Measurements from ENCODE around the gene VAMP4. TPM values are rescaled to one million over a fixed set of nuclear protein-coding genes. Genes with fewer than 3 reads are reported as not detected.

Gene VAMP4
- polyA plus RNA-seq, 1 of the 3 experiments (the other 2 are of a cell fraction) = 2.5 TPM

DNA sequence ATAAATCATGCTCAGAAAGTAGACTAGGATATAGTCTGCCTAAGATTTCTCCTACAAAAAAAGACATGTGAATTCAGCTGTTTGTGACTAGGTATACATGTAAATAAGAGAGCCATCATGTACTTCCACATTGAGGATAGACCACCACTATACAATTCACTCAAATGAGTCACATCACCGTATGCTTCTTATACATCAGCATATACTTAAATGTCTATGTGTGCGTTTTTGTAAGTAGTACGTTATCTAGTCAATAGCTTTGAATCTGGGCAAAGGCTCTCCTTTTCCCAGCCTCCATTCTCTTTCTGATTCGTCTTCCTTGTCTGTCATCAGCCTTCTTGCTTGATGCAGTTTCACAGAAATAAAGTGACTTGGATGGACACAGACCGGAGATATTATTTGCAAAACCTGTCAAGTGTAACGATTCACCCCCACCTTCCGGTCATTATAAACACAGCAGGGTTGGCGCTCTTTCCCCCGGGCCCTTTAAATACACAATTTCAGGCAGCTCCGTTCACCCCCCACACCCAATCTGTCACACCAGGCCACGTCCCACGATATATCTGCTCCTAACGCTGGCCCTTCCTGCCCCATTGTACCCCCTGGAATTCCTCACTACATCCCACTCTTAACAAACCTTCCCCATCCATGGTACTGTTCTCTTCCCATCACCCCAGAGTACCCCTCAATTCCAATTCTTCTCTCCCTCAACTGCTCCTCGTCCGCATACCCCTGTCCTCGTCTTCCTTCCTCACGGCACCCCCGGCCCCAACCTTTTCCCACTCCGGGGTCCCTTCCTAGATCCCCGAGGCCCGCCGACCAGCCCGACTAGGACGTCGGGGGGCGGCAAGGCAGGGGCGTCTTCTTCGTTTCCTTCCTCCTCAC, 636 bp downstream of the VAMP4 start:
- no peaks in the 10 kb centered on the region for H3K27me3 ChIP-seq (ENCODE audit: insufficient read depth)
- peak overlapping the region; percentile 83 for H3K9ac ChIP-seq
- no peaks in the 10 kb centered on the region for H4K20me1 ChIP-seq (ENCODE audit: insufficient read depth)
- H2AFZ ChIP-seq (ENCODE audit: low read depth) = peak overlapping the region; percentile 95
- peaks cover 19 to 22% of the 10 kb centered on the region in 2 experiments for H3K4me1 ChIP-seq (ENCODE audit: control insufficient read depth in 1 of 2, insufficient read depth in 2 of 2, low read depth in 1 of 2, low read length in 1 of 2)
- TF ChIP-seq FOXJ3 (CRISPR knock-in tag; IDR thresholded peaks at IDR 0.05) (no peak), PBX3 (IDR thresholded peaks at IDR 0.05) (0 out of 2 replicates have a peak, but pooled peaks have one; percentile 5), MXI1 (IDR thresholded peaks at IDR 0.05; ENCODE audit: low read depth, low read length) (peak; percentile 35), MAX (IDR thresholded peaks at IDR 0.05; ENCODE audit: low read depth) (0 out of 2 replicates have a peak, but pooled peaks have one; percentile 7), NFIC (IDR thresholded peaks at IDR 0.05; ENCODE audit: borderline replicate concordance) (no peak), RAD21 (IDR thresholded peaks at IDR 0.05; ENCODE audit: low read length) (peak; percentile 37), SIN3A (IDR thresholded peaks at IDR 0.05; ENCODE audit: borderline replicate concordance, low read depth, low read length) (peak; percentile 45; the same call in 1 of the 2 replicates)
- TF ChIP-seq, protein P1, sequence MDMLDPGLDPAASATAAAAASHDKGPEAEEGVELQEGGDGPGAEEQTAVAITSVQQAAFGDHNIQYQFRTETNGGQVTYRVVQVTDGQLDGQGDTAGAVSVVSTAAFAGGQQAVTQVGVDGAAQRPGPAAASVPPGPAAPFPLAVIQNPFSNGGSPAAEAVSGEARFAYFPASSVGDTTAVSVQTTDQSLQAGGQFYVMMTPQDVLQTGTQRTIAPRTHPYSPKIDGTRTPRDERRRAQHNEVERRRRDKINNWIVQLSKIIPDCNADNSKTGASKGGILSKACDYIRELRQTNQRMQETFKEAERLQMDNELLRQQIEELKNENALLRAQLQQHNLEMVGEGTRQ (IDR thresholded peaks at IDR 0.05; ENCODE audit: borderline replicate concordance, low read depth, low read length) = no peak
- WGBS (ENCODE audit: low lambda C conversion rate) = 4% methylated on average over 28 of the region's 28 CpGs
- H3K27ac ChIP-seq (ENCODE audit: low read depth in 2 of 2, low read length in 1 of 2) = peak overlapping the region; percentile 95 to 100
- peaks cover 14 to 20% of the 10 kb centered on the region in 2 experiments for H3K36me3 ChIP-seq (replicated peaks in 1 of 2; ENCODE audit: control insufficient read depth in 1 of 2, insufficient read depth in 2 of 2, low read length in 1 of 2)
- no peaks in the 10 kb centered on the region for H3K9me2 ChIP-seq
- peaks cover 10% of the 10 kb centered on the region for H3F3A ChIP-seq (replicated peaks; ENCODE audit: insufficient read depth)
- H3K4me2 ChIP-seq = peak overlapping the region; percentile 86
- peak; percentile 55 for DNase-seq
- ChIA-PET POLR2A (interaction anchor here (1.1 to 1.6 kb wide), 2 partner anchors 40 to 100 kb away, joined by 3 to 12 read pairs; partner anchors contain the start of genes DNM3 and METTL13), CTCF (interaction anchor here (0.6 to 5.1 kb wide), 7 partner anchors 11 to 256 kb away, joined by 3 to 20 read pairs (median 7); partner anchors contain the start of genes METTL13 and PRRC2C)
- H3K79me2 ChIP-seq (ENCODE audit: insufficient read depth) = peaks cover 26% of the 10 kb centered on the region
- H3K4me3 ChIP-seq (ENCODE audit: low read depth in 2 of 2, low read length in 1 of 2) = peak overlapping the region; percentile 59 to 96
- no peaks in the 10 kb centered on the region for H3K9me3 ChIP-seq

GRCh38 chr1:171740356-171740863, 1.5 kb downstream of the VAMP4 start:
- no peak for DNase-seq
- Histone ChIP-seq H2AFZ (ENCODE audit: low read depth) (no peak overlapping the region), H3K9me2 (no peaks in the 10 kb centered on the region), H3K9ac (no peak overlapping the region), H3K4me1 (ENCODE audit: control insufficient read depth in 1 of 2, insufficient read depth in 2 of 2, low read depth in 1 of 2, low read length in 1 of 2) (peaks cover 19 to 22% of the 10 kb centered on the region in 2 experiments), H3F3A (replicated peaks; ENCODE audit: insufficient read depth) (peaks cover 10% of the 10 kb centered on the region), H3K9me3 (no peaks in the 10 kb centered on the region), H4K20me1 (ENCODE audit: insufficient read depth) (no peaks in the 10 kb centered on the region), H3K36me3 (replicated peaks in 1 of 2; ENCODE audit: control insufficient read depth in 1 of 2, insufficient read depth in 2 of 2, low read length in 1 of 2) (peaks cover 19 to 25% of the 10 kb centered on the region in 2 experiments), H3K27me3 (ENCODE audit: insufficient read depth) (no peaks in the 10 kb centered on the region), H3K4me2 (peak overlapping the region; percentile 86), H3K4me3 (ENCODE audit: low read depth in 2 of 2, low read length in 1 of 2) (peak overlapping the region; percentile 59 to 96; a peak in 3 of 4 replicates), H3K79me2 (ENCODE audit: insufficient read depth) (peaks cover 26% of the 10 kb centered on the region), H3K27ac (ENCODE audit: low read depth in 2 of 2, low read length in 1 of 2) (peak overlapping the region in 1 of 2 experiments; percentile 30; a peak in 2 of 4 replicates)
- POLR2A ChIA-PET = no interaction called here
- 68% methylated on average over 2 of the region's 2 CpGs for WGBS (ENCODE audit: low lambda C conversion rate)
- TF ChIP-seq, protein P2, sequence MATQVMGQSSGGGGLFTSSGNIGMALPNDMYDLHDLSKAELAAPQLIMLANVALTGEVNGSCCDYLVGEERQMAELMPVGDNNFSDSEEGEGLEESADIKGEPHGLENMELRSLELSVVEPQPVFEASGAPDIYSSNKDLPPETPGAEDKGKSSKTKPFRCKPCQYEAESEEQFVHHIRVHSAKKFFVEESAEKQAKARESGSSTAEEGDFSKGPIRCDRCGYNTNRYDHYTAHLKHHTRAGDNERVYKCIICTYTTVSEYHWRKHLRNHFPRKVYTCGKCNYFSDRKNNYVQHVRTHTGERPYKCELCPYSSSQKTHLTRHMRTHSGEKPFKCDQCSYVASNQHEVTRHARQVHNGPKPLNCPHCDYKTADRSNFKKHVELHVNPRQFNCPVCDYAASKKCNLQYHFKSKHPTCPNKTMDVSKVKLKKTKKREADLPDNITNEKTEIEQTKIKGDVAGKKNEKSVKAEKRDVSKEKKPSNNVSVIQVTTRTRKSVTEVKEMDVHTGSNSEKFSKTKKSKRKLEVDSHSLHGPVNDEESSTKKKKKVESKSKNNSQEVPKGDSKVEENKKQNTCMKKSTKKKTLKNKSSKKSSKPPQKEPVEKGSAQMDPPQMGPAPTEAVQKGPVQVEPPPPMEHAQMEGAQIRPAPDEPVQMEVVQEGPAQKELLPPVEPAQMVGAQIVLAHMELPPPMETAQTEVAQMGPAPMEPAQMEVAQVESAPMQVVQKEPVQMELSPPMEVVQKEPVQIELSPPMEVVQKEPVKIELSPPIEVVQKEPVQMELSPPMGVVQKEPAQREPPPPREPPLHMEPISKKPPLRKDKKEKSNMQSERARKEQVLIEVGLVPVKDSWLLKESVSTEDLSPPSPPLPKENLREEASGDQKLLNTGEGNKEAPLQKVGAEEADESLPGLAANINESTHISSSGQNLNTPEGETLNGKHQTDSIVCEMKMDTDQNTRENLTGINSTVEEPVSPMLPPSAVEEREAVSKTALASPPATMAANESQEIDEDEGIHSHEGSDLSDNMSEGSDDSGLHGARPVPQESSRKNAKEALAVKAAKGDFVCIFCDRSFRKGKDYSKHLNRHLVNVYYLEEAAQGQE (IDR thresholded peaks at IDR 0.05; ENCODE audit: low read depth, low read length) = no peak
- CTCF ChIA-PET = interaction anchor here (1.0 to 5.1 kb wide), 5 partner anchors 10 to 255 kb away, joined by 4 to 20 read pairs (median 7); partner anchors contain the start of gene PRRC2C
